K562 (cell line): Measurements from ENCODE around the gene MAML3. TPM values are rescaled to one million over a fixed set of nuclear protein-coding genes. Genes with fewer than 3 reads are reported as not detected.

Source experiments
- ATAC-seq: fragments of 200-7000 bp; cut with Tn5 transposase; 3 replicates; pipeline ENCODE4 v1.9.1; 2020; ENCODE audit warnings: moderate library complexity
- BruUV-seq: library from RNA; stranded (reverse); fragments of 400-500 nt; replicated peaks from 2 replicates; lab custom pipeline; 2021; lab: Mats Ljungman, UMichigan
- CTCF ChIA-PET: fragments of 300-600 bp; formaldehyde crosslinking; extraction: SDS; loops from one replicate; lab custom pipeline; 2021; ENCODE audit warnings: low intra/inter-chr PET ratio; lab: Yijun Ruan, JAX
- POLR2A ChIA-PET: fragments of 300-600, 350-650 bp; sonication (Branson Sonifier 250); formaldehyde crosslinking; extraction: SDS; loops from one replicate; lab custom pipeline; 2021; ENCODE audit warnings: antibody characterized with exemption, inconsistent platforms; lab: Yijun Ruan, JAX
- DNase-seq, 4 experiments: peaks; one replicate each; pipeline versions ENCODE4 v3.0.0 to v3.0.0-alpha.2; 2011 to 2018; ENCODE audit warnings: low spot score in 3 of 4, mixed read lengths in 3 of 4; ENCODE audit errors: extremely low read depth in 1 of 4
- FAIRE-seq: peaks from 2 replicates; lab custom pipeline; 2011; peaks lifted over from hg19 to GRCh38; lab: Jason Lieb, UNC
- H2AFZ ChIP-seq: 2 replicates; pipeline ENCODE4 v1.6.0; 2011; ENCODE audit warnings: low read depth, low read length, control low read depth, inconsistent platforms
- H3K27ac ChIP-seq: fragments of 200-600 bp; 3 replicates; pipeline ENCODE4 v1.8.0; 2011; ENCODE audit warnings: low read depth, mild to moderate bottlenecking, control low read depth, inconsistent platforms, low read length, moderate library complexity, mixed read lengths; ENCODE audit errors: extremely low read depth
- H3K27me3 ChIP-seq, 2 experiments: fragments of 300-600 bp in 1 of 2; 2 replicates in 1 of 2; 3 replicates in 1 of 2; pipeline versions ENCODE4 v1.6.0 to v1.8.0; 2011; ENCODE audit warnings: inconsistent platforms in 2 of 2, low read length in 2 of 2, mild to moderate bottlenecking in 1 of 2, mixed read lengths in 1 of 2, moderate library complexity in 1 of 2; ENCODE audit not compliant: control insufficient read depth in 2 of 2, insufficient read depth in 2 of 2
- H3K36me3 ChIP-seq: fragments of 300-600 bp; 3 replicates; pipeline ENCODE4 v1.8.0; 2011; ENCODE audit warnings: mild to moderate bottlenecking, low read length, inconsistent platforms; ENCODE audit not compliant: control insufficient read depth, insufficient read depth
- H3K4me1 ChIP-seq, 2 experiments: fragments of 200-600 bp in 1 of 2; replicated peaks in 1 of 2; 2 replicates in 1 of 2; 3 replicates in 1 of 2; pipeline versions ENCODE4 v1.5.1 to v1.8.0; 2011; ENCODE audit warnings: inconsistent platforms in 2 of 2, low read length in 2 of 2, mild to moderate bottlenecking in 1 of 2, mixed read lengths in 1 of 2, moderate library complexity in 1 of 2; ENCODE audit not compliant: control insufficient read depth in 2 of 2, insufficient read depth in 2 of 2
- H3K4me2 ChIP-seq: 2 replicates; pipeline ENCODE4 v1.6.1; 2011; ENCODE audit warnings: low read length, control low read depth, inconsistent platforms, mixed read lengths; ENCODE audit not compliant: insufficient read depth
- H3K4me3 ChIP-seq: fragments of 200-600 bp; sonication (generic), shearing (Covaris generic); 2 replicates; pipeline ENCODE4 v1.5.1; 2016; ENCODE audit warnings: control low read depth, inconsistent platforms
- H3K79me2 ChIP-seq: fragments of 200-600 bp; 3 replicates; pipeline ENCODE4 v1.8.0; 2011; ENCODE audit warnings: low read length, inconsistent platforms; ENCODE audit not compliant: control insufficient read depth, insufficient read depth
- H3K9ac ChIP-seq, 2 experiments: 2 replicates each; pipeline versions ENCODE4 v1.6.0 to v1.6.1; 2011; ENCODE audit warnings: low read depth in 2 of 2, low read length in 2 of 2, control low read depth in 1 of 2, inconsistent platforms in 1 of 2, mild to moderate bottlenecking in 1 of 2, mixed read lengths in 1 of 2; ENCODE audit not compliant: insufficient read depth in 1 of 2
- H3K9me1 ChIP-seq: one replicate; pipeline ENCODE4 v1.6.0; 2011; ENCODE audit warnings: inconsistent platforms, mild to moderate bottlenecking, low read length, moderate library complexity; ENCODE audit not compliant: control insufficient read depth, insufficient read depth
- H3K9me3 ChIP-seq: replicated peaks from 2 replicates; pipeline ENCODE4 v1.5.1; 2011; ENCODE audit warnings: low read depth, low read length, inconsistent platforms; ENCODE audit not compliant: control insufficient read depth, insufficient read depth
- H4K20me1 ChIP-seq: replicated peaks from 2 replicates; pipeline ENCODE4 v1.6.1; 2011; ENCODE audit warnings: low read length, inconsistent platforms, mixed read lengths; ENCODE audit not compliant: control insufficient read depth, insufficient read depth
- RNF2 ChIP-seq: sonication (generic); IDR thresholded peaks from 2 replicates; pipeline ENCODE4 v1.6.1; 2016
- ZNF165 ChIP-seq: fragments of 250-450 bp; sonication (Bioruptor Pico); IDR thresholded peaks from 2 replicates; pipeline ENCODE4 v1.4.0; 2020; ENCODE audit warnings: borderline replicate concordance
- ZNF609 ChIP-seq: sonication (generic); formaldehyde crosslinking; IDR thresholded peaks from 2 replicates; pipeline ENCODE4 v1.8.1; 2023; ENCODE audit warnings: missing genetic modification reagents, mild to moderate bottlenecking, borderline replicate concordance
- WGBS: fragments of 100-300 bp; shearing (Covaris generic); methylation state at CpG from one replicate; pipeline ENCODE4 v1.1.6; 2016; ENCODE audit warnings: low coverage, mixed read lengths; ENCODE audit not compliant: insufficient coverage; ENCODE audit errors: missing lambda C conversion rate; 5-methylcytosine and 5-hydroxymethylcytosine counted together
- in situ Hi-C: fragments of 300-500 bp; cut with MboI; formaldehyde crosslinking; loops from 4 replicates; pipeline ENCODE4 v1.15.0; 2018; ENCODE audit warnings: inconsistent platforms, mixed read lengths
- intact Hi-C: fragments of 100-400 bp; cut with micrococcal nuclease; formaldehyde crosslinking; loops from 2 replicates; pipeline ENCODE4 v1.14.2; 2022
- polyA plus RNA-seq, 8 experiments: library from polyadenylated mRNA; depleted of rRNA in 4 of 8; stranded (reverse) in 5 of 8; unstranded in 3 of 8; fragments of >200 nt; fragmentation: Nextera tagmentation in 2 of 8; fragmentation: Illumina TruSeq in 1 of 8; extraction: Ambion mirVana in 2 of 8; extraction: Trizol in 1 of 8; gene quantifications; 2 replicates each; pipeline versions ENCODE4 v1.2.1 to v1.2.3, GENCODE V29; 2011 to 2014; ENCODE audit warnings: inconsistent platforms in 1 of 8, missing spikeins in 1 of 8
- total RNA-seq, 7 experiments: library from RNA; depleted of rRNA in 6 of 7; stranded (reverse); fragments of >200 nt in 6 of 7; fragmentation: Illumina TruSeq in 2 of 7; extraction: Trizol in 2 of 7; gene quantifications; 2 replicates each; pipeline versions ENCODE4 v1.2.1 to v1.2.3, GENCODE V29; 2011 to 2021; ENCODE audit warnings: low replicate concordance in 1 of 7
- TF ChIP-seq, protein P1 (sequence below): sonication (generic); formaldehyde crosslinking; IDR thresholded peaks from 2 replicates; pipeline ENCODE4 v1.8.0; 2023; ENCODE audit warnings: missing genetic modification reagents, mild to moderate bottlenecking, borderline replicate concordance

MAML3 gene
- total and polyA plus RNA-seq, 9 of the 15 experiments (the other 6 are each of a cell fraction or from before 2014, with no cell fraction given): 0.01 to 0.55 (median 0.25) TPM

- WGBS: 4% methylated on average over 3 of the region's 3 CpGs
- Histone ChIP-seq H3K9me3 (no peaks in the 10 kb centered on the region), H2AFZ (no peak overlapping the region), H4K20me1 (0 out of 2 replicates have a peak, but pooled peaks cover 5% of the 10 kb centered on the region), H3K4me1 (no peaks in the 10 kb centered on the region), H3K27me3 (no peaks in the 10 kb centered on the region; a peak in 1 of 5 replicates), H3K9ac (no peak overlapping the region), H3K27ac (no peak overlapping the region), H3K4me3 (no peak overlapping the region), H3K9me1 (no peaks in the 10 kb centered on the region), H3K79me2 (no peaks in the 10 kb centered on the region), H3K4me2 (no peak overlapping the region), H3K36me3 (no peaks in the 10 kb centered on the region)
- FAIRE-seq: no peak
- ChIA-PET POLR2A (interaction anchor here (0.9 kb wide), 1 partner anchor 58 kb away, joined by 3 read pairs; no protein-coding TSS in a partner anchor), CTCF (no interaction called here)
- no TSS peak for BruUV-seq
- no peak for ATAC-seq
- intact Hi-C loops (no loop called here), in situ Hi-C loops (no loop called here)
- DNase-seq: no peak
- TF ChIP-seq ZNF165 (CRISPR knock-in tag) (no peak), RNF2 (no peak), ZNF609 (no peak)
- TF ChIP-seq, protein P1, sequence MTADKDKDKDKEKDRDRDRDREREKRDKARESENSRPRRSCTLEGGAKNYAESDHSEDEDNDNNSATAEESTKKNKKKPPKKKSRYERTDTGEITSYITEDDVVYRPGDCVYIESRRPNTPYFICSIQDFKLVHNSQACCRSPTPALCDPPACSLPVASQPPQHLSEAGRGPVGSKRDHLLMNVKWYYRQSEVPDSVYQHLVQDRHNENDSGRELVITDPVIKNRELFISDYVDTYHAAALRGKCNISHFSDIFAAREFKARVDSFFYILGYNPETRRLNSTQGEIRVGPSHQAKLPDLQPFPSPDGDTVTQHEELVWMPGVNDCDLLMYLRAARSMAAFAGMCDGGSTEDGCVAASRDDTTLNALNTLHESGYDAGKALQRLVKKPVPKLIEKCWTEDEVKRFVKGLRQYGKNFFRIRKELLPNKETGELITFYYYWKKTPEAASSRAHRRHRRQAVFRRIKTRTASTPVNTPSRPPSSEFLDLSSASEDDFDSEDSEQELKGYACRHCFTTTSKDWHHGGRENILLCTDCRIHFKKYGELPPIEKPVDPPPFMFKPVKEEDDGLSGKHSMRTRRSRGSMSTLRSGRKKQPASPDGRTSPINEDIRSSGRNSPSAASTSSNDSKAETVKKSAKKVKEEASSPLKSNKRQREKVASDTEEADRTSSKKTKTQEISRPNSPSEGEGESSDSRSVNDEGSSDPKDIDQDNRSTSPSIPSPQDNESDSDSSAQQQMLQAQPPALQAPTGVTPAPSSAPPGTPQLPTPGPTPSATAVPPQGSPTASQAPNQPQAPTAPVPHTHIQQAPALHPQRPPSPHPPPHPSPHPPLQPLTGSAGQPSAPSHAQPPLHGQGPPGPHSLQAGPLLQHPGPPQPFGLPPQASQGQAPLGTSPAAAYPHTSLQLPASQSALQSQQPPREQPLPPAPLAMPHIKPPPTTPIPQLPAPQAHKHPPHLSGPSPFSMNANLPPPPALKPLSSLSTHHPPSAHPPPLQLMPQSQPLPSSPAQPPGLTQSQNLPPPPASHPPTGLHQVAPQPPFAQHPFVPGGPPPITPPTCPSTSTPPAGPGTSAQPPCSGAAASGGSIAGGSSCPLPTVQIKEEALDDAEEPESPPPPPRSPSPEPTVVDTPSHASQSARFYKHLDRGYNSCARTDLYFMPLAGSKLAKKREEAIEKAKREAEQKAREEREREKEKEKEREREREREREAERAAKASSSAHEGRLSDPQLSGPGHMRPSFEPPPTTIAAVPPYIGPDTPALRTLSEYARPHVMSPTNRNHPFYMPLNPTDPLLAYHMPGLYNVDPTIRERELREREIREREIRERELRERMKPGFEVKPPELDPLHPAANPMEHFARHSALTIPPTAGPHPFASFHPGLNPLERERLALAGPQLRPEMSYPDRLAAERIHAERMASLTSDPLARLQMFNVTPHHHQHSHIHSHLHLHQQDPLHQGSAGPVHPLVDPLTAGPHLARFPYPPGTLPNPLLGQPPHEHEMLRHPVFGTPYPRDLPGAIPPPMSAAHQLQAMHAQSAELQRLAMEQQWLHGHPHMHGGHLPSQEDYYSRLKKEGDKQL (CRISPR knock-in tag): no peak
Observed at GRCh38 chr4:140061659-140062289, 92.2 kb downstream of the MAML3 start.
